NCI-H82 treated with DMSO at 0.1 percent for 48 hours (cell line): ENCODE results near the gene JAKMIP1.

Experiments used
- DNase-seq: peaks from one replicate; lab custom pipeline; 2025; ENCODE audit not compliant: unreplicated experiment; lab: John Stamatoyannopoulos, UW

The JAKMIP1 gene

GRCh38 chr4:6204871-6205566, 4.7 kb upstream of the JAKMIP1 start:
- no peak for DNase-seq

DNA sequence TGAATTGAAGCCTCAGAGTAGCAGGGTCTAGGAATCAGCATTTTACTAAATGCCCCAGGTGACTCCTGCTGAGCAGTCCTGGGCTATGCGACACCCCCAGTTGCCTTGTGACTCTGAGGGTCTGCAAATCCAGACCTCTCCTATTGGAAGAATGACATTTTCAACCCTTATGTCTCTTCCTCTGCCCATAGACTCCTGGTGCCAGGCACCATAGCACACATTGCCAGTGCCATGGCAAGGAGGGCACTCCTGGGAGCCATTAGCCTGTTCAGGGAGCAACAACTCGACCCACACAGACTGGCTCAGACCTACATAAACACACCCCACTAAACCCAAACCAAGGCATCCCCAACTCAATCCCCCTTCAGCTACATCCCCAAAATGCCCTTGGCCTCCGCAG, 3.7 kb upstream of the JAKMIP1 start:
- DNase-seq = no peak

- no peak for DNase-seq
Measured at GRCh38 chr4:6201580-6202091, 1.3 kb upstream of the JAKMIP1 start.

DNA sequence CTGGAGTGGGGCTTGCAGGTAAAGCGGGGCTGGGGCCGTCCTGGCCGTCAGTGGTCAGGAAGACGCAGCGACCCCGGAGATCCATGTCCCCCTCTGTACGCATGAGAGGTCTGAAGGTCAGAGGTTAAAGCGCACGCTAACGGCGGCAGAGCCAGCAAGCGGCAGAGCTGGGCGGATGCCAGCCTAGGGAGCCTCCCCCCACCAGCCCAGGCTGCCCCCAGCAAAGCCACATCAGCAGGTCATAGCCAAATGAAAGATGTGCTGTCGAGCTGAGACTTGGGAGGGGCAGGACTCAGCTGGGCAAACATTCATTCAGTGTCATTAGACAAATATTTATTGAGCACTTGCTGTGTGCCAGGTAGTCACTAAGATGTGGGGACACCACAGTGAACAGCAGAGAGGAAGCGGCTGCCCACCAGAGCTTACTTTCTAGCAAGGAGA, 593 bp upstream of the JAKMIP1 start:
- DNase-seq = no peak

GRCh38 chr4:6199422-6199921, 877 bp downstream of the JAKMIP1 start:
- DNase-seq = no peak

DNA sequence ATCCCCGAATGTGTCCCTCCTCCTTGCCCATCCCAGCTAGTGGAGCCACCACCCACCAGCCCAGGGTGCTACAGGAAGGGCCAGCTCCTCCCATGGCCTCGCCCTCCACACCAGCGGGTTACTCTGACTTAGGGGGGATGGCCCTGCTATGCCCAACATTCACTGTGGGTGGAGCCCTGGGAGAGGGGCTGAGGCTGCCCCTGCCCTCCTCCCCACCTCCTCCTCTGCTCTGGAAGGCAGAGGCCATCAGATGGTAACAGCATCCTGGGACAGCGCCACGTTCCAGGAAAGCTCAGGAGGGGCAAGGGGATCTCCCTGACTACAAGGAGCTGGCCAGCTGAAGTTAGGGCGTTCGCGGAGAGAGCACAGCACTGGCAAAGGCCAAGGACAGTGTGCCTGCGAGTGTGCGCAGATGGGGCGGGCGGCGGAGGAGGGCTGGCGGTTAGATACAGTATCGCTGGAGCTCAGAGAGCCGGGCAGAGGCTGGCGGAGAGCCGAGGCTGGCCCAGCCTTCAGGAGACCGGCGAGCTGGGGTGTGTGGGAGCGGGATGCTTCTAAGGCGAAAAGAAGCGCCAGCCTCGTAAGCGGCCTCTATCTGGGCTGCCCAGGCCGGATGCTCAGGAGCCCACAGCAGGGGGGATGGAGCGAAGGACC, 1.5 kb downstream of the JAKMIP1 start:
- no peak for DNase-seq

GRCh38 chr4:6198278-6198677, 2.1 kb downstream of the JAKMIP1 start:
- DNase-seq = no peak

GRCh38 chr4:6197433-6198174, 2.7 kb downstream of the JAKMIP1 start:
- DNase-seq = no peak

- DNase-seq = no peak
Measured at GRCh38 chr4:6196871-6197270, 3.5 kb downstream of the JAKMIP1 start.

GRCh38 chr4:6196324-6196723, 4.0 kb downstream of the JAKMIP1 start:
- DNase-seq = no peak

GRCh38 chr4:6195602-6196319, 4.6 kb downstream of the JAKMIP1 start:
- DNase-seq = no peak

- no peak for DNase-seq
Measured at GRCh38 chr4:6194458-6195195, 5.7 kb downstream of the JAKMIP1 start.

- DNase-seq = no peak
Measured at GRCh38 chr4:6193399-6193798, 7.0 kb downstream of the JAKMIP1 start.

- no peak for DNase-seq
Measured at GRCh38 chr4:6192245-6192644, 8.1 kb downstream of the JAKMIP1 start.

DNA sequence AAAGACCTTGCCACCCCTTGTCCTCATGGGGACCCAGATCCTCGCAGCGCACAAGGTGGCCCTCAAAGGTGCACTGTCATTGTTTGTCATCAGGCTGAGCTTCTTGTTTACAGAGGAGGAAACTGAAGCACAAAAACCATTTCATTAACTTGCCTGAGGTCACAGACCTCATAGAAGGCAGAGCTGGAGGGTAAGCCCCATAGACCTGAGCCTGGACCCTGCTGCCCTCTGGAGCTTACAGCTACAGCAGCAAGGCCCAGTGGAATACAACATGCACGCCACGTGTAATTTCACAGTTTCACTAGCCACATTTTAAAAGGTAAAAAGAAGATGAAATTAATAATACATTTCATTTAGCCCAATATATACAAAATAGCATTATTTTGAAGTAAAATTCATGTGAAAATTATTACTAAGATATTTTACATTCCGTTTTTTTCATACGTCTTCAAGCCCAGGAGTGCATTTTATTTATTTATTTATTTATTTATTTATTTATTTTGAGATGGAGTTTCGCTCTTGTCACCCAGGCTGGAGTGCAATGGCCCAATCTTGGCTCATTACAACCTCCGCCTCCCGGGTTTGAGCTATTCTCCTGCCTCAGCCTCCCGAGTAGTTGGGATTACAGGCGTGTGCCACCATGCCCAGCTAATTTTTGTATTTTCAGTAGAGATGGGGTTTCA, 8.8 kb downstream of the JAKMIP1 start:
- no peak for DNase-seq

DNA sequence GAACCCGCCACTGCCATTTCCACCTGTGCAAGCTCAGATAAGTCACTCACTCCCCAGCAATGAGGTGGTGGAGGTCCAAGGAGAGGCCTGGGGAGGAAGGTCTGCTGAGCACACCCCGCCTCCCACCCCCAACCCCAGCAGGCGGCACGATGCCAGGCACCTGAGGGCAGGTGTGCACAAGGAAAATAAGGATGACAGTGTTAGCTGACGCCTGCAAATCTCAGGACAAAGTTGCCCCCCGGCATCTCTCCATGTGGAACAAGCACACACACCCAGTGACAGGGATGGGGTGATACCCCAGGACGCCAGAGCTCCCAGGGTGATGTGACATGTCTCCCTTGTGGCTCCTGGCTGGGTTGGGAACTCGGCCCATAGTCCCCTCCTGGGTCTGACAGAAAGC, 9.9 kb downstream of the JAKMIP1 start:
- no peak for DNase-seq

DNA sequence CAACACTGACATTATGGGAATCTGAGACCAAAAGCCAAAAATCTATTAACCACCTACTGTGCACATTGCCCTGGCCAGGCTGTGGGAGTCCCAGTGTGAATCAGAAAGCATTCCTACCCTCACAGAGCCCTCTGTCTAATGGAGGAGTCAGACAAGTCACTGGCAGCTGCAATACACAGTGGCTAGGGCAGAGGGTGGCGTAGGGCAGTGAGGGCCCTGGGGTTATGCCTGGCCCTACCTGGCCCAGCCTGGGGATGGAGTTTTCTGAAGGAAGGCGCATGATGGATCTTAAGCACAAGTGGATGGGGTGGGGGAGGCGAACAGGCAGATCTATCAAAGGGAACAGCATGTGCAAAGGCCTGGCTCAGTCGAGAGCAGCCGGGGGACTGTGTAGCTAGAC, 10.8 kb downstream of the JAKMIP1 start:
- no peak for DNase-seq

- no peak for DNase-seq
Measured at GRCh38 chr4:6188687-6189305, 11.6 kb downstream of the JAKMIP1 start.

DNA sequence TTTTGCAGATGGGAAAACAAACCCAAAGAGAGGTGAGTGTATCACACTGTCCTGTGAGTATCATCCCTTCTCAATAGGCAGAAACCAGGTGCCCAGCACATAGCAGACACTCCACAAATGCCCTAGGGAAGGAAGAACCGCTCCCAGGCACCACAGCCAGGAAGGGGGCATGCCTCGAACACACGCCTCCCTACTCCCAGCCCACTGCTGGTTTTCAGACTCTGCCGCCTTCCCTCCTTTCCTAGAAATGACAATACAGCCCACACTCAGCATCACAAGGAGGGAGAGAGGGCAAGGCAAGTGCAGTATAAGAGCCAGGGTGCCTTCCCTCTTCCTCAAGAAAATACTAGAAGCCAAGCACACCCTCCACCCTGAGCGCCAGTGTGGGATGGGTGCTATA, 16.2 kb downstream of the JAKMIP1 start:
- no peak for DNase-seq
